HG02885 (cell line): ENCODE data around the gene CSNK1G2.

ENCODE experiments used
- ATAC-seq: cut with Tn5 transposase; IDR thresholded peaks from one replicate; pipeline ENCODE4 v1.9.1; 2021; ENCODE audit warnings: mild to moderate bottlenecking; ENCODE audit not compliant: unreplicated experiment, poor library complexity

CSNK1G2 gene

DNA sequence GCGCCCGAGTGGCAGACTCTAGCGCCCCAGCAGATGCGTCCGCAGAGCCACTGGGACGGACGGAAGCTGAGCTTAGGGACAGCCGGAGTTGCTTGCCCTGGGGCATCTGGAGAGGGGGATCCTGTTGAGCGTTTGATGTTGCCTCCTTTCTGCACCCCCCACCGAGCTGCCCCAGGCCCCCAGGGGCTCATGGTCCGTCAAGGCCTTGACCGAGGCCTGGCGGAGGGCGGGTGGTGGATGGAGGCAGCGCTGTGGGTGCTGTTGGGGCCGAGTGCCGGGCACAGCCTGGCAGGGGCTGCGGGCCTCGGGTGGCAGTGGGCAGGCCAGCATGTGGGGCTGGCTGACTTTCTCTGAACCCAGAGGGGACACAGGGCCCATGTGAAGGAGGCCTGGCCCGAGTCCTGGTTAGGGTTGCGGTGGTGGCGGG is 2.7 kb downstream of the CSNK1G2 start:
- no peak for ATAC-seq

DNA sequence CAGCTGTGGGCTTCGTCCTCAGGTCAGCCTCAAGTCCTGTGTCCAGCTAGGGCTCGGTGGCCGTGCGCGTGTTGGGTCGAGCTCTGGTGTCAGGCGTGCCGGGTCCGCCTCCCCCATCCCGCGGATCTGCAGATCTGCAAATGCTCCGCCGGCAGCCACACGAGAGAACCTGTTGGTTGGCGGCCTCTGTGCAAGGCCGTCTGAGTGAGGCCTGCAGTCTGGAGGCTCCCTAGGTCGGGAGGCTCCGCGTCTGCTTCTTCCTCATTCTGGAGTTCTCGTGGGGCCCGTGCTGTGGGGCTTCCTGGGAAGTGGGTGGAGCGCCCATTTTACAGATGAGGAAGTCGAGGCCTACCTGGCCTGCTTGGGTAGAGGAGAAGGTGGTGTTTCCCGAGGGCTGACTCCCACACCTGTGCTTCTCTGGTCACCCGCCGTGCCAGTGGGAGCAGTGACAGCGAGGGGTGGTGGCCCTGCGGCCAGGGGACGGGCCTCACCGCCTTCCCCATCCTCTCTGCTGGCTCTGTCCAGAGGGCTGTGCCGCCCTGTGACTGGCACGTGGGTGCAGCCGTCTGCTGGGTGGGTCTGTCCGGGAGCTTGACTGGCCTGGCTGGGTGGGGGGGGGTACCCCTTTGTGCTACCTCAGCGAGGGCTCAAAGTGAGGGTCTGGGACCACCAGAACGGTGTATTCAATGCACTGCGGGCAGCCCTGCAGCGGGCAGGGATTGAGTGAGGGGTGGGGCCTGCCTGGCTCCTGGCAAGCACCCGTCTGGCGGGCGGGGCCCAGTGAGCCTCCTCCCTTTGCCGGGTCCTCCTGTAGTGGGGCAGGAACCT is 3.3 kb downstream of the CSNK1G2 start:
- ATAC-seq: no peak

DNA sequence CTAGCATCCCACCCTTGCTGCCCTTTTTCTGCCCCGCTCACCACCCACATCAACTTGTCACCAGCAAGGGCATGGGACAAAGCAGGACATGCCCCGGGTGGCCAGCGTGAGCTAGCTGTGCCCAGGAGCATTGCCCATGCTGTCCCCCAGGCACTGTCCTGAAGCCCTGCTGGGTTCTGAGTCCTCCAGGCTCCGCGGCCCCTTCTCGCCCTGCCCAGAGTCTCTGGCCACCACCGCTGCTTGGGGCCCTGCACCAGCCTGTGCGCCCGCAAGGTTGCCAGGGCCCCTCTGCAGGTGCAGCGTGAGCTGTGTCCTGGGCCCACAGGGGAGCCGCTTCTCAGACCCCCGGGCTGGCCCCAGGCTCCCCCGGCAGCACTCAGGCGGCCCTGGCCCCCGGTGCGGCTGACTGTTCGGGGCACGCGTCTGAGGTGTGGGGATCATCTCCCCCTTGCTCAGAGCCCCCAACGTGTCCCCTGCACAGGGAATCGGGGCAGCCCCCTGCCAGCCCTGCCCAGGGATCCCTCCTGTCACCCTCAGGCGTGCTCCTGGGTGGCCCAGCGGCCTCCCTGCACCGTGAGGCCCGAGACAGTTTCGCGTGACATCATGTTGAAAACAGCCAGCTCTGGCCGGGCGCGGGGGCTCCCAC is 4.1 kb downstream of the CSNK1G2 start:
- no peak for ATAC-seq

DNA sequence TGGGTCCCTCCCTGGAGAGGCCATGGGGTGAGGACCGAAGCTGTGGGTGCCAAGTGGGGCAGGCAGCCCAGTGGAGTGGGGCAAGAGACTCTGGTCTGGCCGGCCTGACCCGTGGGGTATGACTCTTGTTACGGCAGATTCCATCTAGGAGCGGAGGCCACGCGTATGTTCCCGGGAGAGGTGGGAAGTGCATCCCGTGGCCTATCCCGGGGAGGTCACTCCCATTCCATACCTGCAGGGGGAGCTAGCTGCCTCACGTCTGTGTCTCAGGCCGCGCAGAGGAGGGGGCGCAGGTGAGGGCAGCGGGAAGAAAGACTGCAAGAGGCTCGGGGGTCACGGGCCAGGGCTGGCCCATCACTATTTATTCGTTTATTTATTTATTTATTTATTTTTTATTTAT is 4.9 kb downstream of the CSNK1G2 start:
- ATAC-seq: no peak

DNA sequence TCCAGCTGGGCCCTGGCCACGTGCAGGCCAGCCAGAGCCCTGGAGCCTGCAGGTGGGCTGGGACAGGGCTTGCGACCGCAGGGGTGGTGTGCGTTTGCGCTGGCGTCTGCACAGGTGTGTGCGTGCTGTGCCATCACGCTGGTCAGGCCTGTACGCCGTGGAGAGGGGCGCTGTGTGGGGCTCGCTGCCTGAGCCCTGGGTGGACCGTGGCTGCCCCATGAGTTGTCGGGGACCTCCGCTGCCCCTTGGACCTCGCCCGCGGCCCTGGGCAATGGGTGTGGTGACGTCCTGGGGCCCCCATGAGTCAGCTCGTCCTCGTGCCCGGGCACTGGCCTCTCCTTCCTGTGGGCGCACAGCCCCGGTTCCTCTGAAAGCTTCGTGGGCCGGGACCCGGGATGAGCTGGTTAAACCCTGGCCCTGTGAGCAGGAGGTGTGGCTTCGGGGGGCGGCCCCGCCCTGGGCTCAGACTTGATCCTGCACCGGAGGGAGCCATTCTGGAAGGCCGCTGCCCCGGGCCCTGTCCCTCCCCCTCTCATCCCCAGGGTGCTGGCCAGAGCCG is 6.8 kb downstream of the CSNK1G2 start:
- no peak for ATAC-seq

DNA sequence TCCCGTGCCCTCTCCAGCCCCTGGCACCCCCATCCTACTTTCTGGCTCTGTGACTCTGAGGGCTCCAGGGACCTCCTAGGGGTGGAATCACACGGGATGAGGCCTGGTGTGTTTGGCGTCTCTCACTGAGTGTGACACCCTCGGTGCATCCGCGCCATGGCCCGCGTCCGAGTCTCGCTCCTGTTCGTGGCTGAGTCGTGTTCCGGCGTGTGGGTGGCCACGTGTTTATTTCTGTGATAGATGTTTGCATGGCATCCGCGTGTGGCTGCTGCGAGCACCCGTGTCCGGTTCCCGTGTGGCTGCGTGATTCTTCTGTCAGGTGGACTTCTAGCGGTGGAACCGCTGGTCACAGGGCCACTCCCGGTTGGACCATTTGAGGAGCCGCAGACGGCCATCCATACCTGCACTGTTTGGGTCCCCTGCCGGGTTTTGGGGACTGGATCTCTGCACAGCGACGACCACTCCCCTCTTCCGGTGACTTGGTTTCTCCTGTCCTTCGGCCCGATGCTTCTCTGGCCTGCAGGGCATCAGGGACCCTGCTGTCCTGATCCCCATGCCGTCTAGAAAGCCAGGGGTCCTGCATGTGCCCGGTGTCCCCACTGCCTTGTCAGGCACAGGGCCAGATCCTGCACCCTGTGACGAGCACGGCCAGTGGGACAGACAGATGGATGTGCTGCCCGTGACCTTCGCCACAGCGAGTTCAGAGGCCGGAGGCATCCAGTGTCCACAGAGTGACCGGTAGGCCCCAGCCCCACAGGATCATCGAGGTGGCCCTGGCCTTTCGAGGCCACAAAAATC is 8.5 kb downstream of the CSNK1G2 start:
- ATAC-seq: no peak

DNA sequence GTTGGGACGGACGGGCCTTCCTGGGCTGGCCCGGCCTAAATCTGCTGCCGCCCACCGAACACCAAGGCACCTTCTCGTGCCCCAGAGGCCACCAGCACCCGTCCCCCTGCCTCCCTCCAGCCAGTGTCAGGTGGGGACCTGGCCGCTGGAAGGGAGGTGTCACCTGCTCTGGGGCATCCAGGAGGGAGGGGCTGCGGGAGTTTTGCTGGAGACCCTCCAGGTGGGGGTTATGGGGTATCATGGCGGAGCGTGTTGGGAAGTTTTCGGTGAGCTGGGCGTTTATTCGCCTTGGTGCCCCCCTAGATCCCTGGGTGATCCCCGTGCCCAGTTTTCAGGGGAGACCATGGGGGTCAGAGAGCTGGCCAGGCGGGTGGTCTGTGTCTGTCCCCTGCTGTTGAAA is 9.7 kb downstream of the CSNK1G2 start:
- ATAC-seq: no peak

DNA sequence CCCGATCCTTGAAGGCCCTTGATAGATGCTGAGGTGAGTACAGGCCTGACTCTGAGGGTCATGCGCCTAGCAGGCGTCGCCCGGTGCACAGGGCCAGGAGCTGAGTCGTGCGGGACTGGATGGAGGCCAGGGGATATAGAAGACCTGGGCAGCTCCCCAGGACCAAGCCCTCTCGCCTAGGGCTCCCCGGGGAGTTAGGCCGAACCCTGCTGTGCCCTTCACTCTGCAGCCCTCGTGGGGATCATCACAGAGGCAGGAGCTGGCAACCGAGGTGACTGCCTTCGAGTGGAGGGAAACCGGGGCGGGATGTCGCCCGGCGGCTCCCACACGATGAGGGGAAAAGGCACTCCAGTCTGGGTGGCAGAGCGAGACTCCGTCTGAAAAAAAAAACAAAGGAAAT is 11.7 kb downstream of the CSNK1G2 start:
- no peak for ATAC-seq

DNA sequence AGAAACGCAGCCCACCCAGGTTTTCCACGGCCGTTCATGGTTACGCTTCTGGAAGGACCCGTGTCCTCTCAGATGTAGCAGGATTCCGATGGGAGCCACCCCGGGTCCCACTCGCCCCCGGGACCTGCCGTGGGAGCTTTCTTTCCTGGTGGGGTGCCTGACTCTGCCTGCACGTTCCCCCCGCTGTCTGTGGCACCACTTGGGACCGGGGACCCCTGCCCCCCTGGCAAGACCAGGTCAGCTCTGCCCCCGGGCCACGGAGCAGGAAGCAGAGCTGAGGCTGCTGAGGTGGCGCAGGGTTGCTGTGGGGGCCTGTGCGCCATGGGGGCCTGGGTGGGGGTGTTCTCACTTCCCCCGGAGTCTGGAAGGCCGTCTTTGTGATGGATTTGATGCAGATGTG is 12.1 kb downstream of the CSNK1G2 start:
- no peak for ATAC-seq

DNA sequence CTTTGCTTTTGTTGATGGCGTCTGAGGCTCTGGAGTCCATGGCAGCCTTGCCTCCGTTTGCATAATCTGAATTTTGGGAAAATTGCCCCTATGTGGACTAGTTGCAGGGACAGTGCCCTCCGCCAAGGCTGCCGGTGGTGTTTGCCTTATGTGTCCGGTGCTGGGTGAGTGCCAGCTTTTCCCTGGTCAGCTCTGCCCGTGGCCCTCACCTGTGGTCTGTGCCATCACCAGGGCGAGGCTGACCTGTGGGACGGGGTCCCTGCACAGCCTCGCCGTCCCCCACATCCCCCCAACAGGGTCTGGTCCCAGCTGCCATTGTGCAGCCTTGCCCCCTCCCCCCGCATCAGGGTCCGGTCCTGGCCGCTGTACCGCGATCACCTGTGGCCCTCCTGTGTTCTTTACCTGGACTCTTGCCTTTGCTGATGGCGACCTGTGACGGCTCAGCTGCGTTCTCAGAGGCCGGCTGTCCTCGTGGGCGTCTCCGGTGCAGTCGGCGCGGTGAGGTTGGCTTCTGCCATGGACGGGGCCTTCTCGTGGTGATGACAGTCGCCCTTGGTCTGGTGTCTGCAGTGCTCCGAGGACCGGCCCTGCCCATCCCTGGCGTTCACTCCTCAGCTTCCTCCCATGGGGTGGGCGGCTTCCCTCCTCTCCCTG is 12.6 kb downstream of the CSNK1G2 start:
- ATAC-seq: no peak

DNA sequence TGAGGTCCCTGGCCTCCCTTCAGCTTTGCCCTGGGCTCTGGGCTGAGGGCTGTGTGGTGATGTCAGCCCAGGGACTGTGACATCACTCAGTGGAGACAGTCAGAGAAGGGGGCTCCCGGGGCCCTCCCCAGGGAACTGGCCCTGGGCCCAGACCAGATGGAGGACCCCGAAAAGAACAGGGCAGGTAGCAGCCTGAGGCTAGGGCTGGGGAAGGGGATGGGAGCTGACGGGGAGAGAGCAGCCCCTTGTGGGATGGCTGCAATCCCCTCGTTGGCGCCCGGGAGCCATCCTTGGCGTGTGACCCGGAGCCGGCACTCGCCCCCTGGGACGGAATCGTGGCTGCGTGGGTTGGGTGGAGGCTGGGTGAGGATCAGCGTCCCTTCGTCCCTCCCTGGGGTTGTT is 13.6 kb downstream of the CSNK1G2 start:
- ATAC-seq: no peak

DNA sequence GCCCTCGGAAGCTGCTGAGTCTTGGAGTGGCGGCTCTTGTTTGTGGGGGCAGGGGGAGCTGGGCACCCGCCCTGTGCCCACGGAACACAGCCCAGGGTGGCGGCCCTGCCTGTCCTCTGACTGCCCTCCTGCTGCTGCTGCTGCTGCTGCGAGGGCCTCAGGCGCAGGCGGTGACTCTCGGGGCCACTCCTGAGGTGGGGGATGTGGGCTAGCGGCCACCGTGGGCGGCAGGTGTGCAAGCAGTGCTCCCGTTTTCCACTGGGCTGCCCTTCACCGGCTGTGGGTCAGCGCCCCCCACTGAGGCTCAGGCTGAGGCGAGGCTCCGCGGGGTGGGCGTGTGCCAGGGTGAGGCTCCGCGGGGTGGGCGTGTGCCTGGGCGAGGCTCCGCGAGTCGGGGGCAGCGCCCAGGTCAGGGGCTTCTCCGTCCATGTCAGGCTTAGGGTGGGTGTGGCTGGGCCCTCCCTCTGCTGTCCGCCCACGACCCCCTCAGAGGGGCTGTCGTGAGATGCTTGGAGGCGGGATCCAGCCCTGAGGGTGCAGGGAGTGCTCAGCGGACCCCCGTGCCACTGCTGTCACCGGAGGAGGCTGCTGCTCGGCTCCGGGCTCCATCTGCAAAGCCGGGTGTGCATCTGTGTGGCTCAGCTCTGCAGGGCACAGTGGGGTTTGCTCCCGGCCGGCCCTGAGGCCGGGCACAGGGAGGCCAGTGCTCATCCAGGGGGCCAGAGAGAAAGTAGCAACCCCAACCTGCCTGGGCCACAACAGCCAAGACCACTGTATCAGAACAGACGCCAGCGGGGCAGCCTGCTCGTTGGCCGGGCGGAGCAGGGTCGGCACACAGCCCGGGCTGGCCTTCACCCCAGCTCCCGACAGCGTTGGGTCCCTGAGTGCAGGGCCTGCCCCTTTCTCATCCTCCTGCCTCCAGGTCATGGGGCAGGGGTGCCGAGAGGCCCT is 14.5 kb downstream of the CSNK1G2 start:
- no peak for ATAC-seq

DNA sequence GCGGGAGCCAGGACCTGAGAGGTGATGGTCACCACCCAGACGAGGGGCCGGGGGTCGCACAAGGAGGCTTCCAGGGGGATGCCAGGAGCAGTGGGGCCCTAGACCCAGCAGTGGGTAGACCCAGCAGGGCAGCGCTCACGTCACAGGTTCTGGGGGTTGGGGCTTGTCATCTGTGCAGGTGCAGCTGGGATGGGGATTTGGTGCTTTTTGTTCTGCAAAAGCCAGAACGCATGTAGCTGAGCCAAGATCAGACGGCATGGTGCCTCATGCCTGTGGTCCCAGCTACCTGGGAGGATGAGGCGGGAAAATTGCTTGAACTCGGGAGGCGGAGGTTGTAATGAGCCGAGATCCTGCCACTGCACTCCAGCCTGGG is 15.1 kb downstream of the CSNK1G2 start:
- ATAC-seq: no peak

DNA sequence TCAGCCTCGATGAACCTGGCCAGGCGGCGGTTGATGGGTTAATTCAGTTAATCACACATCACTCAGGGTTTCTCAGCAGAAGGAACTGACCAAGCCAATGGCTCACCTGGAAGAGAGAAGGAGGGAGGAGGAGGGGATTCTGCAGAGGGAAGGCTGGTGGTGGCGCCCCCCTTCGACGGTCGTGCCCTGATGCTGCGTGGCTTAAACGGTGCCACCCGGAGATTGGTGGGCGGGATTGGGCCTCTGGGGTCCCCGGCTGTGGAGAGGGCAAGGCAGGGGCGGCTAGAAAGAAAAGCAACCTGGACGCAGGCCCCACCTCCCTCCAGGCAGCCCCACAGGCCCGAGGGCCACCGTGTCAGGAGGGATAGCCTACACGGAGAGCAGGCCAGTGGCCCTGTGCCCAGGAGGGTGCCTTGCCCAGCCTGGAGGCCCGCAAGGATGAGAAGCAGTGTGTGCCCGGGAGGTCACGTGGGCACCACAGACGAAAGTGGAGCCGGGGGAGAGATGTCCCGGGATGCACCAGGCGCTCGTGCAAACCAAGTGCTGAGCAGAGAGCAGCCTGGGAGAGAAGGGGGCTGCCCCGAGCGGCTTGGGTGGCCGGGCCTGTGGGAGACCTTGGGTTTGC is 16.0 kb downstream of the CSNK1G2 start:
- ATAC-seq: no peak

DNA sequence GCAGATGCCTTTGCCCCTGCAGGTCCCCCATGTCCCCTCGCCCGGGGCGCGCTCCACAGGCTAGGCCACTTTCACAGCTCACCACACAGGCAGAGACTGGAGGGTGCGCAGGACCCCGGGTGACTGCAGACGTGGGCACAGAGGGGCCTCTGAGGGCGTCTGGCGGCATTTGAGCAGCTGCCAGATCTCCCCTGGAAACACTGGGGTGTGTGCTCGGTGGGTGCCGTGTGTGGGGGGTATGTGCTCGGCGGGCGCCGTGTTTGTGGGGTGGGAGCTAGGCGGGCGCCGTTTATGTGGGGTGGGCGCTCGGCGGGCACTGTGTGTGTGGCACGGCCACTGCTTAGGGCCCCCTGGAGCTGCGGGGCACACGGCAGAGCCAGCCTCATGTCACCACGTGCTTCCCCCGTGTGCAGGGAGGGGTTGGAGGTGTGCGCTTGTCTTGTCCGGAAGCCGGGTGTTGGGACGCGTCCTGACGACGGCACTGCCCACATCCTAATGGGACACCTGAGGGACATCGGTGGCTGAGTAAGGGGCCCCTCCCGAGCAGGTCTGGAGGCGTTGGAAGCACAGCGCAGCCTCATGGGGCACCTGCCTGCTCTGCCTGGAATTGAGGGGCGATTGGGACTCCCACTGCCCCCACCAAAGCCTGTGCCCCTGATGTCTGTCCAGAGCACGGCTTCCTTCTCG is 16.7 kb downstream of the CSNK1G2 start:
- ATAC-seq: no peak

DNA sequence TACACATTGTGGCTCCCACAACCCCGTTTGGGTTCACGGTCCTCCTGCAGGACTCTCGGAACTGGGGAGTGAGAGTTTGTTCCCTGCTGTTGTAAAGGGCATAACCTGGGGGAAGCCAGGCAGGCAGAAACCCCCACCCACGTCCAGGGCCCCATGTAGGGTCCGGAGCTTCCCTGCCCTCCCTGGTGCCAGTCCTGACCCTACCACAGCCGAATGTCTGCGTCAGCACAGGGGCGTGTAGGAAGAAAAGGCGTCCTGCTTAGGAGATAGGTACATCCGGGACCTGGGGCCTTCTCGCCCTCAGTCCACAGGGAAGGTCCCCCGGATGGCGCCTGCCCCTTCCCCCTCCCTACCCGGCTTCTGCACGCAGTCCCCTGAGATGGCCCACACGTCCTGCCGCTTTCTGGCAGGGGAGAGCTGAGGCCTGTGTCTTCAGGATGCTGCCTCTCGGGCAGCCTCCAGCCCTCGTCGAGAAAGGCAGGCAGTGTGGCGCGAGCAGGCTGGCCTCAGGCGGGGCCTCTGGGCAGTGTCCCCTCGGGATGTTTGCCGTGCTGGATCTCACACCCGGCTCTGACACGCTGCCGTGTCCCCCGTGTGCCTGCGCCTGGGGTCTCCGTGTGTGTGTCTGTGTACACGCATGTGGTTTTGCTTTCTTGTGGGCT is 19.1 kb downstream of the CSNK1G2 start:
- no peak for ATAC-seq

DNA sequence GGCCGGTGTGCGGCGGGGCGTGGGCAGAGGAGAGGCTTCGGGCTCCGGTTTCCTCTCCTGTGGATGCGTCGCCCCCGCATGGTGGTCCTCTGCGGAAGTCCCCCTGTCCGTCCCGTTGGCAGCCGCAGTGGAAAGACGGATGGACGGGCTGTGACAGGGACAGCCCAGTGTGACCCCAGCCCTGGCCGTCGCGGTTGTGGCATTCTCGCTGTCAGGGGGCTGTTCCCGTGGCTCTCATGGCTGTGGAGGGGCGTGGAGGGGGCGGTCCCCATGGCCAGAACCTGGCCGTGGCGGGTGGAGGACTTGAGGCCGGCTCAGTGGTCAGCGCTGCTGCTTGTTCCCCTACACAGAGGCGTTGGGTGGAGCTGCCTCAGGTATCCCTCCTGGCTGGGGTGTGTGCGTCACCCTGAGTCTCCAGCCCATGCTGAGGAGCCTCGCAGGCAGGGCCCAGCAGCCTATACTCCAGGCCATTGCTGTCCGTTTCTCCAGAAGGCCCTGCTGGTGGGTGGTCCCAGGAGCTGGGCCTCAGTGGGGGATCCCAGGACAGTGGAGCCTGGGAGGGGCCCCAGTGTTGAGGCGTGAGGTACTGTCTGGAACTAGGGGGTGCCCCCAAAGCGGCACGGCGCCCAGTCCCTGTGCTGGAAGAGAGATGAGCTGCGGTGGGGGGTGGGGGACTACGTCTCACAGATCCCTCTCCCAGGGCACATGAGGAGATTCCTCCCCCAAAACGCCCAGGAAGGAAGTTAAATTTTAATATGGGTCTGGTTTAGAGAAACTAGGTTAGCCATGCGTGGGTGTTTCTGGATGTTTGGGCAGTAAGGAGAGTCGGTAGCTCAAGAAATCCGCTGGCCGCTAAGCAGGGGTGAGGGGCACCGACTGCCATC is 20.3 kb downstream of the CSNK1G2 start:
- ATAC-seq: no peak
